Hepatocyte (in vitro differentiated cells): Measurements from ENCODE around the gene MAGOHB.

Source experiments
- EZH2 ChIP-seq: fragments of 200-600 bp; sonication (generic); IDR thresholded peaks from 2 replicates; pipeline ENCODE4 v1.6.1; 2016; ENCODE audit warnings: antibody characterized with exemption, mild to moderate bottlenecking, borderline replicate concordance
- EZH2phosphoT487 ChIP-seq: fragments of 200-600 bp; sonication (generic); IDR thresholded peaks from one replicate; pipeline ENCODE4 v1.6.1; 2018; ENCODE audit warnings: antibody characterized with exemption, mild to moderate bottlenecking, low read depth, moderate library complexity; ENCODE audit not compliant: unreplicated experiment, severe bottlenecking
- TF ChIP-seq, protein P1 (sequence below): fragments of 200-600 bp; sonication (generic); IDR thresholded peaks from 2 replicates; pipeline ENCODE4 v1.5.1; 2016; ENCODE audit warnings: antibody characterized with exemption, mild to moderate bottlenecking; ENCODE audit not compliant: poor library complexity

DNA sequence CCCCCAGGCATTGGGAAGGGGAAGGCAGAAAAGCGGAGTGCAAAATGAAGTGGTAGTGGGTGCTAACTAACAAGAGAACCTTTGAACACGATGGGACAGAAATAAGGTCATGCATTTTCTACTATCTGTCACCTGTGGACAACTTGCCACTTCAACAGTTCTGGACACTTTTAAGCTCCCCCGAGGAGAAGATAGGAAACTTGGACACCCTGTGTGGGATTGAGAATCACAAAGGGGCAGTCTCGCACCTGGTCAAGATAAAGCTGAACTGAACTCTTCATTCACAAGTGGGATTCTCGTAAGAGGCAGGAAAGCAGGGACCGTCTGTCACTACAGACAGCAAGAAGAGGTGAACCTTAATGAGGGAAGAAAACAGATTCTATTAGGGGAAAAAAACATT lies 56.1 kb downstream of the MAGOHB start:
- TF ChIP-seq, protein P1, sequence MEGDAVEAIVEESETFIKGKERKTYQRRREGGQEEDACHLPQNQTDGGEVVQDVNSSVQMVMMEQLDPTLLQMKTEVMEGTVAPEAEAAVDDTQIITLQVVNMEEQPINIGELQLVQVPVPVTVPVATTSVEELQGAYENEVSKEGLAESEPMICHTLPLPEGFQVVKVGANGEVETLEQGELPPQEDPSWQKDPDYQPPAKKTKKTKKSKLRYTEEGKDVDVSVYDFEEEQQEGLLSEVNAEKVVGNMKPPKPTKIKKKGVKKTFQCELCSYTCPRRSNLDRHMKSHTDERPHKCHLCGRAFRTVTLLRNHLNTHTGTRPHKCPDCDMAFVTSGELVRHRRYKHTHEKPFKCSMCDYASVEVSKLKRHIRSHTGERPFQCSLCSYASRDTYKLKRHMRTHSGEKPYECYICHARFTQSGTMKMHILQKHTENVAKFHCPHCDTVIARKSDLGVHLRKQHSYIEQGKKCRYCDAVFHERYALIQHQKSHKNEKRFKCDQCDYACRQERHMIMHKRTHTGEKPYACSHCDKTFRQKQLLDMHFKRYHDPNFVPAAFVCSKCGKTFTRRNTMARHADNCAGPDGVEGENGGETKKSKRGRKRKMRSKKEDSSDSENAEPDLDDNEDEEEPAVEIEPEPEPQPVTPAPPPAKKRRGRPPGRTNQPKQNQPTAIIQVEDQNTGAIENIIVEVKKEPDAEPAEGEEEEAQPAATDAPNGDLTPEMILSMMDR = no peak
- TF ChIP-seq EZH2 (no peak), EZH2phosphoT487 (no peak)
